Endodermal cell (in vitro differentiated cells): ENCODE results near the gene CDH4. TPM values are rescaled to one million over a fixed set of nuclear protein-coding genes. Genes with fewer than 3 reads are reported as not detected.

Source experiments
- DNase-seq: peaks from one replicate; pipeline ENCODE4 v3.0.0-alpha.2; 2017
- H3K27ac ChIP-seq: 2 replicates; pipeline ENCODE4 v1.5.1; 2013; ENCODE audit warnings: mild to moderate bottlenecking, low read depth, low read length, moderate library complexity
- H3K27me3 ChIP-seq: 2 replicates; pipeline ENCODE4 v1.6.1; 2013; ENCODE audit warnings: mild to moderate bottlenecking, low read length, moderate library complexity; ENCODE audit not compliant: insufficient read depth, control insufficient read depth, poor library complexity, severe bottlenecking
- H3K36me3 ChIP-seq: 2 replicates; pipeline ENCODE4 v1.7.0; 2013; ENCODE audit warnings: mild to moderate bottlenecking, low read length, moderate library complexity; ENCODE audit not compliant: control insufficient read depth, insufficient read depth
- H3K4me1 ChIP-seq: one replicate; pipeline ENCODE4 v1.7.0; 2013; ENCODE audit warnings: low read length; ENCODE audit not compliant: control insufficient read depth, insufficient read depth
- H3K4me3 ChIP-seq: 2 replicates; pipeline ENCODE4 v1.5.1; 2013; ENCODE audit warnings: mild to moderate bottlenecking, low read length, moderate library complexity
- H3K9ac ChIP-seq: 2 replicates; pipeline ENCODE4 v1.6.1; 2013; ENCODE audit warnings: mild to moderate bottlenecking, low read length, moderate library complexity; ENCODE audit not compliant: poor library complexity, severe bottlenecking; ENCODE audit errors: extremely low read depth
- H3K9me3 ChIP-seq: 2 replicates; pipeline ENCODE4 v1.6.1; 2013; ENCODE audit warnings: mild to moderate bottlenecking, low read length, moderate library complexity; ENCODE audit not compliant: control insufficient read depth
- H3K27ac Mint-ChIP-seq: 2 replicates; pipeline ENCODE4 v1.8.0; 2020; ENCODE audit warnings: mixed read lengths
- H3K27me3 Mint-ChIP-seq: 2 replicates; pipeline ENCODE4 v1.8.0; 2021; ENCODE audit warnings: mild to moderate bottlenecking, mixed read lengths; ENCODE audit not compliant: insufficient read depth
- H3K36me3 Mint-ChIP-seq: 2 replicates; pipeline ENCODE4 v1.8.0; 2020; ENCODE audit warnings: low read depth, mixed read lengths
- H3K4me1 Mint-ChIP-seq: 2 replicates; pipeline ENCODE4 v1.8.0; 2020; ENCODE audit warnings: mixed read lengths
- H3K4me3 Mint-ChIP-seq: 2 replicates; pipeline ENCODE4 v1.8.0; 2020; ENCODE audit warnings: mild to moderate bottlenecking, moderate library complexity, mixed read lengths
- H3K9me3 Mint-ChIP-seq: 2 replicates; pipeline ENCODE4 v1.8.0; 2020; ENCODE audit warnings: mild to moderate bottlenecking, mixed read lengths
- WGBS, 2 experiments: methylation state at CpG; one replicate each; pipeline versions ENCODE4 v1.1.5 to v1.1.7; 2013; ENCODE audit warnings: missing lambda C conversion rate in 2 of 2, mixed read lengths in 1 of 2; ENCODE audit not compliant: insufficient coverage in 1 of 2, insufficient read length in 1 of 2; 5-methylcytosine and 5-hydroxymethylcytosine counted together
- total RNA-seq, 2 donors: library from RNA; stranded (reverse); fragmentation: NEBNext Ultra II Directional in 1 of 2; extraction: Animal tissue kit (Norgen Biotek cat#: 25700) in 1 of 2; gene quantifications; 2 replicates in 1 of 2; 3 replicates in 1 of 2; pipeline ENCODE4 v1.2.1, GENCODE V29; 2021
- TF ChIP-seq, protein P1 (sequence below): fragments of 200-600 bp; sonication (generic); conservative IDR thresholded peaks from 2 replicates; pipeline ENCODE4 v1.5.0; 2021; ENCODE audit warnings: antibody characterized with exemption, mild to moderate bottlenecking

CDH4 gene
- total RNA-seq, 2 donors from 2014 or later = 1.8 to 5.8 TPM

DNA sequence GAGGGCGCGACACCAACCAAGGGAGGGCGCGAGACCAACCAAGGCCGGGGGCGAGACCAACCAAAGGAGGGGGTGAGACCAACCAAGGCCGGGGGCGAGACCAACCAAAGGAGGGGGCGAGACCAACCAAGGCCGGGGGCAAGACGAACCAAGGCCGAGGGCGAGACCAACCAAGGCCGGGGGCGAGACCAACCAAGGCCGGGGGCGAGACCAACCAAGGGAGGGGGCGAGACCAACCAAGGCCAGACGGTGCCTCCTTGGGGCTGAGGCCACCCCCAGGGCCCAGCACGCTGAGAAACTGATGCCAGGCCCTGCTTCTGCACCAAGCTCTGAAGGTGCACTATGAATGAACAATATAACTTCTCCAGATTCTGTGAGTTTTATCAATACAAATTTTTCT, 726.4 kb downstream of the CDH4 start:
- no peak overlapping the region for H3K4me3 Mint-ChIP-seq
- no peaks in the 10 kb centered on the region for H3K27me3 ChIP-seq
- no peaks in the 10 kb centered on the region for H3K27me3 Mint-ChIP-seq
- peaks cover 36% of the 10 kb centered on the region for H3K36me3 Mint-ChIP-seq
- H3K27ac Mint-ChIP-seq = no peak overlapping the region
- H3K9ac ChIP-seq = no peak overlapping the region
- no peaks in the 10 kb centered on the region for H3K4me1 Mint-ChIP-seq
- no peaks in the 10 kb centered on the region for H3K9me3 ChIP-seq
- no peaks in the 10 kb centered on the region for H3K9me3 Mint-ChIP-seq
- no peak for DNase-seq
- H3K27ac ChIP-seq = no peak overlapping the region
- H3K4me1 ChIP-seq = no peaks in the 10 kb centered on the region
- TF ChIP-seq, protein P1, sequence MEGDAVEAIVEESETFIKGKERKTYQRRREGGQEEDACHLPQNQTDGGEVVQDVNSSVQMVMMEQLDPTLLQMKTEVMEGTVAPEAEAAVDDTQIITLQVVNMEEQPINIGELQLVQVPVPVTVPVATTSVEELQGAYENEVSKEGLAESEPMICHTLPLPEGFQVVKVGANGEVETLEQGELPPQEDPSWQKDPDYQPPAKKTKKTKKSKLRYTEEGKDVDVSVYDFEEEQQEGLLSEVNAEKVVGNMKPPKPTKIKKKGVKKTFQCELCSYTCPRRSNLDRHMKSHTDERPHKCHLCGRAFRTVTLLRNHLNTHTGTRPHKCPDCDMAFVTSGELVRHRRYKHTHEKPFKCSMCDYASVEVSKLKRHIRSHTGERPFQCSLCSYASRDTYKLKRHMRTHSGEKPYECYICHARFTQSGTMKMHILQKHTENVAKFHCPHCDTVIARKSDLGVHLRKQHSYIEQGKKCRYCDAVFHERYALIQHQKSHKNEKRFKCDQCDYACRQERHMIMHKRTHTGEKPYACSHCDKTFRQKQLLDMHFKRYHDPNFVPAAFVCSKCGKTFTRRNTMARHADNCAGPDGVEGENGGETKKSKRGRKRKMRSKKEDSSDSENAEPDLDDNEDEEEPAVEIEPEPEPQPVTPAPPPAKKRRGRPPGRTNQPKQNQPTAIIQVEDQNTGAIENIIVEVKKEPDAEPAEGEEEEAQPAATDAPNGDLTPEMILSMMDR = no peak
- 97 to 100% methylated on average over 15 to 20 of the region's 20 CpGs for WGBS, 2 experiments
- H3K36me3 ChIP-seq = peaks cover 23% of the 10 kb centered on the region
- no peak overlapping the region for H3K4me3 ChIP-seq

DNA sequence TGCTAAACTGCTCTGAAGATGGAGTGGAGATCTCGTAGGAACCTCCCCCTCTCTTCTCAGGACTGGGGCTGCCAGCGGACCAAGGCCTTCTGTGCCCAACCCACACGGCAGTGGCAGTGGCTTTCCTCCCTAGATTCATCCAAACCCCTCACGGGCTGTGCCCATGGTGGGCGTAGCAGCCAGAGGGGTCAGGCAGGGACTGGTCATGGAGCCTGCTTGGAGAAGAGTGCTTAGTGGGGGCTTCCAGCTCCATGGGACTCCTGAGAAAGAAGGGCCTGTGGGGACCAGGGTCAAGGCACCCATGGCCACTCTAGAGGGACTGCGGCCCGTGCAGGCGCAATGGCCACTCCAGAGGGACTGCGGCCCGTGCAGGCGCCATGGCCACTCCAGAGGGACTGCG, 727.0 kb downstream of the CDH4 start:
- TF ChIP-seq, protein P1 = no peak
- H3K9me3 Mint-ChIP-seq = no peaks in the 10 kb centered on the region

DNA sequence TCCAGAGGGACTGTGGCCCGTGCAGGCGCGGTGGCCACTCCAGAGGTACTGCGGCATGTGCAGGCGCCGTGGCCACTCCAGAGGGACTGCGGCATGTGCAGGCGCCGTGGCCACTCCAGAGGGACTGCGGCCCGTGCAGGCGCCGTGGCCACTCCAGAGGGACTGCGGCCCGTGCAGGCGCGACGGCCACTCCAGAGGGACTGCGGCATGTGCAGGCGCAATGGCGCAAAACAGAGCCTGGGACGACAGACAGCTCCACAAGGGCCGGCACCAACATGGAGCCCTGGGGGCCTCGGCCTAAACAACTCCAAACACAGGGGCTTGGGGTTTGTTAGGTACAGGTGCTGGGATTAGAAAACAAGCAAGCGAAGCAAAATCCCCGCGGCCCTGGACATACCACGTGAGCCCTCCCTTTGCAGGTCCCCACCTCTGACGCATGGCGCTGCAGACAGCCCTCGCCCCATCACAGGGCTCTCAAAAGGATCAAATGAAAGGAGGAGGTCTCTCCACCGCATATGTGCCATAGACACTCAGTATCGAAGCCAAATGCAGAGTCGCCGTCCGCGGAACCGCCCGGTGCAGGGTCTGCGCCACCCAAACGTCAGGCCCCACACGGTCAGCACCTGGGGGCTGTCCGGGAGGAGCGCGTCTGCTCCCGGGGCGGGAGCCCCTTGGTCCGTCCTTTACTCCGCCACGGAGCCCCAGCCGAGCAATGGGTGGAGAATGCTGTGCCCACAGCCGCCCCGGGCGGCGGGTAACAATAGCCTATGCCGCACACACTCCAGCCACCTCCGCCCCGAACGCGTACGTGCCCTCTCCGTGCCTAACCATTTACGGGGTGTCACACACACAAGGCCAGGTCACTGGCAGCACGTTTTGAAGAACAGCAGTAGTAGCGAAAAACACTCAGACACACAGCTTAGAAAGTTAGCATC, 727.9 kb downstream of the CDH4 start:
- H3K4me3 ChIP-seq = no peak overlapping the region
- no peaks in the 10 kb centered on the region for H3K27me3 ChIP-seq
- TF ChIP-seq, protein P1 = no peak
- Mint-ChIP-seq H3K4me3 (no peak overlapping the region), H3K27ac (no peak overlapping the region), H3K27me3 (no peaks in the 10 kb centered on the region), H3K9me3 (no peaks in the 10 kb centered on the region), H3K4me1 (no peaks in the 10 kb centered on the region), H3K36me3 (peaks cover 37% of the 10 kb centered on the region)
- H3K27ac ChIP-seq = no peak overlapping the region
- peaks cover 13% of the 10 kb centered on the region for H3K36me3 ChIP-seq
- no peaks in the 10 kb centered on the region for H3K9me3 ChIP-seq
- H3K9ac ChIP-seq = no peak overlapping the region
- 97% methylated on average over 51 to 65 of the region's 65 CpGs for WGBS, 2 experiments
- no peaks in the 10 kb centered on the region for H3K4me1 ChIP-seq
- no peak for DNase-seq

More for the DNA sequence above, 727.0 kb downstream of the CDH4 start:
- H3K4me1 ChIP-seq = no peaks in the 10 kb centered on the region
- Mint-ChIP-seq H3K4me1 (no peaks in the 10 kb centered on the region), H3K36me3 (peaks cover 37% of the 10 kb centered on the region), H3K4me3 (no peak overlapping the region), H3K27ac (no peak overlapping the region), H3K27me3 (no peaks in the 10 kb centered on the region)
- DNase-seq = no peak
- no peaks in the 10 kb centered on the region for H3K9me3 ChIP-seq
- no peak overlapping the region for H3K9ac ChIP-seq
- 97 to 100% methylated on average over 6 to 12 of the region's 12 CpGs for WGBS, 2 experiments
- H3K36me3 ChIP-seq = peaks cover 19% of the 10 kb centered on the region
- H3K4me3 ChIP-seq = no peak overlapping the region
- H3K27ac ChIP-seq = no peak overlapping the region
- no peaks in the 10 kb centered on the region for H3K27me3 ChIP-seq
